Nephron (organoid): ENCODE results near the gene TRAIP.
A peak's percentile ranks its signal among the peaks of the same experiment; 100 is the strongest.

Experiments
- H3K27ac Mint-ChIP-seq, 3 experiments: 2 replicates each; pipeline ENCODE4 v1.8.0; 2020; ENCODE audit warnings: mixed read lengths in 3 of 3, mild to moderate bottlenecking in 2 of 3, moderate library complexity in 1 of 3
- H3K27me3 Mint-ChIP-seq: 2 replicates; pipeline ENCODE4 v1.8.0; 2021; ENCODE audit warnings: low read depth, mild to moderate bottlenecking, moderate library complexity, mixed read lengths
- H3K36me3 Mint-ChIP-seq: 2 replicates; pipeline ENCODE4 v1.8.0; 2020; ENCODE audit warnings: low read depth, mixed read lengths
- H3K4me1 Mint-ChIP-seq: 2 replicates; pipeline ENCODE4 v1.8.0; 2020; ENCODE audit warnings: mixed read lengths
- H3K4me3 Mint-ChIP-seq, 3 experiments: 2 replicates each; pipeline ENCODE4 v1.8.0; 2020; ENCODE audit warnings: mild to moderate bottlenecking in 3 of 3, mixed read lengths in 3 of 3, moderate library complexity in 2 of 3
- H3K9me3 Mint-ChIP-seq: 2 replicates; pipeline ENCODE4 v1.8.0; 2020; ENCODE audit warnings: mixed read lengths
- CTCF ChIP-seq, 3 experiments: fragments of 200-600 bp; sonication (generic); IDR thresholded peaks; one replicate each; pipeline ENCODE4 v1.5.0; 2021; ENCODE audit warnings: antibody characterized with exemption in 3 of 3; ENCODE audit not compliant: unreplicated experiment in 3 of 3

The TRAIP gene

GRCh38 chr3:49792371-49793150 lies 63.8 kb downstream of the TRAIP start:
- no peak overlapping the region for H3K27ac Mint-ChIP-seq
- peaks cover 10% of the 10 kb centered on the region for H3K27me3 Mint-ChIP-seq
- no peaks in the 10 kb centered on the region for H3K4me1 Mint-ChIP-seq
- TF ChIP-seq CTCF (IDR thresholded peaks at IDR 0.05; ENCODE audit: unreplicated experiment in 3 of 3): no peak
- H3K4me3 Mint-ChIP-seq: no peak overlapping the region
- H3K36me3 Mint-ChIP-seq: no peaks in the 10 kb centered on the region
- H3K9me3 Mint-ChIP-seq: no peaks in the 10 kb centered on the region

GRCh38 chr3:49791571-49791970 lies 64.8 kb downstream of the TRAIP start:
- no peak for TF ChIP-seq CTCF (IDR thresholded peaks at IDR 0.05; ENCODE audit: unreplicated experiment in 3 of 3)
- H3K4me1 Mint-ChIP-seq: no peaks in the 10 kb centered on the region
- H3K4me3 Mint-ChIP-seq: no peak overlapping the region
- H3K9me3 Mint-ChIP-seq: no peaks in the 10 kb centered on the region
- peaks cover 9% of the 10 kb centered on the region for H3K27me3 Mint-ChIP-seq
- H3K27ac Mint-ChIP-seq: no peak overlapping the region
- no peaks in the 10 kb centered on the region for H3K36me3 Mint-ChIP-seq

GRCh38 chr3:49790626-49791411 lies 65.5 kb downstream of the TRAIP start:
- Mint-ChIP-seq H3K27ac (no peak overlapping the region), H3K9me3 (no peaks in the 10 kb centered on the region), H3K4me1 (no peaks in the 10 kb centered on the region), H3K36me3 (no peaks in the 10 kb centered on the region), H3K4me3 (no peak overlapping the region), H3K27me3 (peaks cover 4% of the 10 kb centered on the region)
- TF ChIP-seq CTCF (IDR thresholded peaks at IDR 0.05; ENCODE audit: unreplicated experiment in 3 of 3): no peak

- peaks cover 11% of the 10 kb centered on the region for H3K4me1 Mint-ChIP-seq
- H3K9me3 Mint-ChIP-seq: no peaks in the 10 kb centered on the region
- no peak for TF ChIP-seq CTCF (IDR thresholded peaks at IDR 0.05; ENCODE audit: unreplicated experiment in 3 of 3)
- no peak overlapping the region for H3K27ac Mint-ChIP-seq
- H3K27me3 Mint-ChIP-seq: peaks cover 4% of the 10 kb centered on the region
- no peak overlapping the region for H3K4me3 Mint-ChIP-seq
- H3K36me3 Mint-ChIP-seq: peaks cover 10% of the 10 kb centered on the region
Measured at GRCh38 chr3:49788056-49788455, 68.3 kb downstream of the TRAIP start.

- no peaks in the 10 kb centered on the region for H3K9me3 Mint-ChIP-seq
- peak overlapping the region in 2 of 3 experiments; percentile 97 for H3K27ac Mint-ChIP-seq
- no peak for TF ChIP-seq CTCF (IDR thresholded peaks at IDR 0.05; ENCODE audit: unreplicated experiment in 3 of 3)
- H3K4me1 Mint-ChIP-seq: peaks cover 11% of the 10 kb centered on the region
- peaks cover 4% of the 10 kb centered on the region for H3K27me3 Mint-ChIP-seq
- peak overlapping the region; percentile 90 to 94 (median 93) for H3K4me3 Mint-ChIP-seq
- H3K36me3 Mint-ChIP-seq: peaks cover 10% of the 10 kb centered on the region
Measured at GRCh38 chr3:49787536-49787935, 68.8 kb downstream of the TRAIP start.
